Panc1 (cell line): ENCODE measurements around the gene CRB2. TPM values are rescaled to one million over a fixed set of nuclear protein-coding genes. Genes with fewer than 3 reads are reported as not detected.

Experiments
- ATAC-seq: fragments of 200-7000 bp; cut with Tn5 transposase; 2 replicates; pipeline ENCODE4 v1.9.1; 2020; ENCODE audit warnings: mild to moderate bottlenecking, moderate library complexity
- BruUV-seq: library from RNA; stranded (reverse); fragments of 400-500 nt; replicated peaks from 2 replicates; lab custom pipeline; 2021; lab: Mats Ljungman, UMichigan
- CTCF ChIA-PET: fragments of 300-600 bp; sonication (Branson Sonifier 250); formaldehyde crosslinking; loops from one replicate; lab custom pipeline; 2022; ENCODE audit warnings: antibody characterized with exemption; lab: Charles Lee
- POLR2A ChIA-PET: fragments of 300-600 bp; sonication (Branson Sonifier 250); formaldehyde crosslinking; loops from one replicate; lab custom pipeline; 2022; ENCODE audit warnings: antibody characterized with exemption; lab: Charles Lee
- DNase-seq: peaks from one replicate; pipeline ENCODE4 v3.0.0-alpha.2; 2010; ENCODE audit warnings: low read depth, low spot score
- H3K27ac ChIP-seq: 2 replicates; pipeline ENCODE4 v1.5.1; 2011; ENCODE audit warnings: mild to moderate bottlenecking, low read length, inconsistent platforms
- H3K27me3 ChIP-seq: fragments of 200-500 bp; sonication (Bioruptor generic); 2 replicates; pipeline ENCODE4 v1.6.0; 2014; ENCODE audit warnings: low read length, inconsistent platforms; ENCODE audit not compliant: control insufficient read depth, insufficient read depth
- H3K36me3 ChIP-seq: fragments of 200-500 bp; sonication (Bioruptor generic); 2 replicates; pipeline ENCODE4 v1.5.1; 2014; ENCODE audit warnings: inconsistent platforms, mild to moderate bottlenecking, low read length, moderate library complexity; ENCODE audit not compliant: control insufficient read depth, insufficient read depth
- H3K4me1 ChIP-seq: 2 replicates; pipeline ENCODE4 v1.5.1; 2011; ENCODE audit warnings: inconsistent platforms, mild to moderate bottlenecking, low read length, moderate library complexity; ENCODE audit not compliant: control insufficient read depth, insufficient read depth
- H3K4me3 ChIP-seq, 2 experiments: 2 replicates each; pipeline ENCODE4 v1.5.1; 2011 to 2012; ENCODE audit warnings: low read depth in 2 of 2, low read length in 2 of 2, mild to moderate bottlenecking in 2 of 2, inconsistent platforms in 1 of 2, moderate library complexity in 1 of 2
- H3K9me3 ChIP-seq: fragments of 200-500 bp; sonication (Bioruptor generic); 2 replicates; pipeline ENCODE4 v1.5.1; 2014; ENCODE audit warnings: low read depth, mild to moderate bottlenecking, inconsistent platforms, low read length, moderate library complexity; ENCODE audit not compliant: control insufficient read depth, insufficient read depth
- POLR2AphosphoS5 ChIP-seq: IDR thresholded peaks from 2 replicates; pipeline ENCODE4 v1.6.1; 2012; ENCODE audit warnings: mild to moderate bottlenecking, low read depth, low read length, moderate library complexity
- REST ChIP-seq, 2 experiments: IDR thresholded peaks; 2 replicates each; pipeline ENCODE4 v1.6.1; 2011 to 2012; ENCODE audit warnings: low read depth in 2 of 2, control low read depth in 1 of 2, low read length in 1 of 2, mild to moderate bottlenecking in 1 of 2, moderate library complexity in 1 of 2; ENCODE audit not compliant: insufficient read depth in 1 of 2
- SIN3A ChIP-seq: IDR thresholded peaks from 2 replicates; pipeline ENCODE4 v1.6.1; 2012; ENCODE audit warnings: low read depth, mild to moderate bottlenecking, low read length, moderate library complexity, borderline replicate concordance; ENCODE audit not compliant: insufficient read depth
- TCF7L2 ChIP-seq: IDR thresholded peaks from 2 replicates; pipeline ENCODE4 v1.6.1; 2011; ENCODE audit warnings: mild to moderate bottlenecking, low read depth, low read length, inconsistent platforms
- in situ Hi-C: cut with HindIII; loops from 2 replicates; pipeline ENCODE4 v1.10.0; 2016; ENCODE audit warnings: low sequenced_read_pairs, low pct_unique_long_range_greater_than_20kb
- intact Hi-C: fragments of 100-400 bp; cut with micrococcal nuclease; formaldehyde crosslinking; loops from one replicate; pipeline ENCODE4 v1.10.0; 2022; ENCODE audit not compliant: unreplicated experiment
- total RNA-seq: library from RNA; stranded (reverse); gene quantifications from one replicate; pipeline ENCODE4 v1.2.1, GENCODE V29; 2021; ENCODE audit not compliant: unreplicated experiment
- TF ChIP-seq, protein P1 (sequence below): fragments of 450-650 bp; IDR thresholded peaks from 2 replicates; pipeline ENCODE4 v1.5.1; 2017; ENCODE audit warnings: mild to moderate bottlenecking

CRB2 gene
- total RNA-seq, 1 experiment from 2014 or later, result 0.05 TPM

DNA sequence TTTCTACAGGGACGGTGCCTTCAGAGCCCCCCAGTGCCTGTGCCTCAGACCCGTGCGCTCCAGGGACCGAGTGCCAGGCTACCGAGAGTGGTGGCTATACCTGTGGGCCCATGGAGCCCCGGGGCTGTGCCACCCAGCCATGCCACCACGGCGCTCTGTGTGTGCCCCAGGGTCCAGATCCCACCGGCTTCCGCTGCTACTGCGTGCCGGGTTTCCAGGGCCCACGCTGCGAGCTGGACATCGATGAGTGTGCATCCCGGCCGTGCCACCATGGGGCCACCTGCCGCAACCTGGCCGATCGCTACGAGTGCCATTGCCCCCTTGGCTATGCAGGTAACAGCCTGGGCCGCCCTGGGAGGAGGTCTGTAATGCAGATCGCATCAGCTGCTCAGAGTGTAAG, 6.9 kb downstream of the CRB2 start:
- Histone ChIP-seq H3K4me1 (0 out of 2 replicates have a peak, but pooled peaks cover 4% of the 10 kb centered on the region), H3K9me3 (no peaks in the 10 kb centered on the region), H3K4me3 (no peak overlapping the region), H3K27me3 (no peaks in the 10 kb centered on the region), H3K27ac (no peak overlapping the region), H3K36me3 (no peaks in the 10 kb centered on the region)
- ChIA-PET POLR2A (no interaction called here), CTCF (no interaction called here)
- DNase-seq (no peak), ATAC-seq (no peak)
- in situ Hi-C loops, result no loop called here
- BruUV-seq, result no TSS peak
- TF ChIP-seq POLR2AphosphoS5, result no peak
- intact Hi-C loops, result no loop called here

- H3K4me3 ChIP-seq, result no peak overlapping the region
- no peaks in the 10 kb centered on the region for H3K9me3 ChIP-seq
- CTCF ChIA-PET, result no interaction called here
- BruUV-seq, result no TSS peak
- DNase-seq (no peak), ATAC-seq (no peak)
- no peak overlapping the region for H3K27ac ChIP-seq
- intact Hi-C loops (no loop called here), in situ Hi-C loops (no loop called here)
- POLR2A ChIA-PET, result no interaction called here
- H3K4me1 ChIP-seq, result 0 out of 2 replicates have a peak, but pooled peaks cover 4% of the 10 kb centered on the region
- H3K27me3 ChIP-seq, result no peaks in the 10 kb centered on the region
- no peaks in the 10 kb centered on the region for H3K36me3 ChIP-seq
- TF ChIP-seq, protein P1, sequence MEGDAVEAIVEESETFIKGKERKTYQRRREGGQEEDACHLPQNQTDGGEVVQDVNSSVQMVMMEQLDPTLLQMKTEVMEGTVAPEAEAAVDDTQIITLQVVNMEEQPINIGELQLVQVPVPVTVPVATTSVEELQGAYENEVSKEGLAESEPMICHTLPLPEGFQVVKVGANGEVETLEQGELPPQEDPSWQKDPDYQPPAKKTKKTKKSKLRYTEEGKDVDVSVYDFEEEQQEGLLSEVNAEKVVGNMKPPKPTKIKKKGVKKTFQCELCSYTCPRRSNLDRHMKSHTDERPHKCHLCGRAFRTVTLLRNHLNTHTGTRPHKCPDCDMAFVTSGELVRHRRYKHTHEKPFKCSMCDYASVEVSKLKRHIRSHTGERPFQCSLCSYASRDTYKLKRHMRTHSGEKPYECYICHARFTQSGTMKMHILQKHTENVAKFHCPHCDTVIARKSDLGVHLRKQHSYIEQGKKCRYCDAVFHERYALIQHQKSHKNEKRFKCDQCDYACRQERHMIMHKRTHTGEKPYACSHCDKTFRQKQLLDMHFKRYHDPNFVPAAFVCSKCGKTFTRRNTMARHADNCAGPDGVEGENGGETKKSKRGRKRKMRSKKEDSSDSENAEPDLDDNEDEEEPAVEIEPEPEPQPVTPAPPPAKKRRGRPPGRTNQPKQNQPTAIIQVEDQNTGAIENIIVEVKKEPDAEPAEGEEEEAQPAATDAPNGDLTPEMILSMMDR, result no peak
- TF ChIP-seq TCF7L2 (no peak), REST (IDR thresholded peaks at IDR 0.05; ENCODE audit: insufficient read depth in 1 of 2, low read depth in 2 of 2, low read length in 1 of 2) (no peak), SIN3A (no peak)
Observed at GRCh38 chr9:123364241-123364824, 8.3 kb downstream of the CRB2 start.

- H3K27me3 ChIP-seq, result no peaks in the 10 kb centered on the region
- no peak for TF ChIP-seq TCF7L2
- TF ChIP-seq REST (IDR thresholded peaks at IDR 0.05; ENCODE audit: insufficient read depth in 1 of 2, low read depth in 2 of 2, low read length in 1 of 2), result no peak
- TF ChIP-seq SIN3A, result no peak
- no peak for TF ChIP-seq POLR2AphosphoS5
- TF ChIP-seq, protein P1, result no peak; the same call in 1 of the 2 replicates
- intact Hi-C loops, result no loop called here
- ChIA-PET POLR2A (no interaction called here), CTCF (no interaction called here)
- no TSS peak for BruUV-seq
- H3K9me3 ChIP-seq, result no peaks in the 10 kb centered on the region
- H3K4me3 ChIP-seq, result no peak overlapping the region
- DNase-seq (no peak), ATAC-seq (no peak)
- in situ Hi-C loops, result no loop called here
- H3K27ac ChIP-seq, result no peak overlapping the region
- H3K4me1 ChIP-seq, result 0 out of 2 replicates have a peak, but pooled peaks cover 2% of the 10 kb centered on the region
- H3K36me3 ChIP-seq, result no peaks in the 10 kb centered on the region
Observed at GRCh38 chr9:123365287-123365880, 9.4 kb downstream of the CRB2 start.
